ENCODE results near the gene RBBP8NL. TPM values are rescaled to one million over a fixed set of nuclear protein-coding genes. Genes with fewer than 3 reads are reported as not detected.

The RBBP8NL gene
- total RNA-seq, 1 experiment from 2014 or later: not detected

DNA sequence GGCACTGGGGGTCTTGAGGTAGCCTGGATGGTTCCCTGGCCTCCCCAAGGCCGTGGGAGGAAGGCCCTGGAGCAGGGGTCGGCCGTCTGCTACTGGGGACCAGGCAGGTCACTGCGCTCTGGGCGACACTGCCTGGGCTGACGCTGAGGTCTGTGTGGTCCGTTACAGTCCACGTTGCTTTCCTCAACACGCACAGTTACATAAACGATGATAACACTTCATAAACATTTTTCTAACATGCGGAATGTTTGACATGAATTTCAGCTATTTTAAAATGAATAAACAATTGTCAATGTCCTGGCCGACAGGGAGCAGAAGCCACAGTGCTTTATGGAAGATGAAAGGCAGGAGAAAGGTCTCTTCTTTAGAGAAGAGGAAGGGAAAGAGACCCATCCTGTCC is 10.2 kb upstream of the RBBP8NL start:
- Histone ChIP-seq H3K36me3 (ENCODE audit: control insufficient read depth, insufficient read depth, low read length) (no peaks in the 10 kb centered on the region), H3K27me3 (ENCODE audit: control insufficient read depth, insufficient read depth, low read length) (no peaks in the 10 kb centered on the region), H3K9me3 (ENCODE audit: control insufficient read depth, insufficient read depth, low read depth, low read length) (no peaks in the 10 kb centered on the region), H3K4me3 (ENCODE audit: low read depth in 2 of 2, low read length in 2 of 2) (no peak overlapping the region), H3K4me1 (ENCODE audit: control insufficient read depth, insufficient read depth, low read length) (no peaks in the 10 kb centered on the region), H3K27ac (ENCODE audit: low read length) (no peak overlapping the region)
- TF ChIP-seq TCF7L2 (IDR thresholded peaks at IDR 0.05; ENCODE audit: low read depth, low read length) (no peak), SIN3A (IDR thresholded peaks at IDR 0.05; ENCODE audit: borderline replicate concordance, insufficient read depth, low read depth, low read length) (no peak), POLR2AphosphoS5 (IDR thresholded peaks at IDR 0.05; ENCODE audit: low read depth, low read length) (no peak)
- TF ChIP-seq, protein P1, sequence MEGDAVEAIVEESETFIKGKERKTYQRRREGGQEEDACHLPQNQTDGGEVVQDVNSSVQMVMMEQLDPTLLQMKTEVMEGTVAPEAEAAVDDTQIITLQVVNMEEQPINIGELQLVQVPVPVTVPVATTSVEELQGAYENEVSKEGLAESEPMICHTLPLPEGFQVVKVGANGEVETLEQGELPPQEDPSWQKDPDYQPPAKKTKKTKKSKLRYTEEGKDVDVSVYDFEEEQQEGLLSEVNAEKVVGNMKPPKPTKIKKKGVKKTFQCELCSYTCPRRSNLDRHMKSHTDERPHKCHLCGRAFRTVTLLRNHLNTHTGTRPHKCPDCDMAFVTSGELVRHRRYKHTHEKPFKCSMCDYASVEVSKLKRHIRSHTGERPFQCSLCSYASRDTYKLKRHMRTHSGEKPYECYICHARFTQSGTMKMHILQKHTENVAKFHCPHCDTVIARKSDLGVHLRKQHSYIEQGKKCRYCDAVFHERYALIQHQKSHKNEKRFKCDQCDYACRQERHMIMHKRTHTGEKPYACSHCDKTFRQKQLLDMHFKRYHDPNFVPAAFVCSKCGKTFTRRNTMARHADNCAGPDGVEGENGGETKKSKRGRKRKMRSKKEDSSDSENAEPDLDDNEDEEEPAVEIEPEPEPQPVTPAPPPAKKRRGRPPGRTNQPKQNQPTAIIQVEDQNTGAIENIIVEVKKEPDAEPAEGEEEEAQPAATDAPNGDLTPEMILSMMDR (IDR thresholded peaks at IDR 0.05): no peak
- TF ChIP-seq, protein P2, sequence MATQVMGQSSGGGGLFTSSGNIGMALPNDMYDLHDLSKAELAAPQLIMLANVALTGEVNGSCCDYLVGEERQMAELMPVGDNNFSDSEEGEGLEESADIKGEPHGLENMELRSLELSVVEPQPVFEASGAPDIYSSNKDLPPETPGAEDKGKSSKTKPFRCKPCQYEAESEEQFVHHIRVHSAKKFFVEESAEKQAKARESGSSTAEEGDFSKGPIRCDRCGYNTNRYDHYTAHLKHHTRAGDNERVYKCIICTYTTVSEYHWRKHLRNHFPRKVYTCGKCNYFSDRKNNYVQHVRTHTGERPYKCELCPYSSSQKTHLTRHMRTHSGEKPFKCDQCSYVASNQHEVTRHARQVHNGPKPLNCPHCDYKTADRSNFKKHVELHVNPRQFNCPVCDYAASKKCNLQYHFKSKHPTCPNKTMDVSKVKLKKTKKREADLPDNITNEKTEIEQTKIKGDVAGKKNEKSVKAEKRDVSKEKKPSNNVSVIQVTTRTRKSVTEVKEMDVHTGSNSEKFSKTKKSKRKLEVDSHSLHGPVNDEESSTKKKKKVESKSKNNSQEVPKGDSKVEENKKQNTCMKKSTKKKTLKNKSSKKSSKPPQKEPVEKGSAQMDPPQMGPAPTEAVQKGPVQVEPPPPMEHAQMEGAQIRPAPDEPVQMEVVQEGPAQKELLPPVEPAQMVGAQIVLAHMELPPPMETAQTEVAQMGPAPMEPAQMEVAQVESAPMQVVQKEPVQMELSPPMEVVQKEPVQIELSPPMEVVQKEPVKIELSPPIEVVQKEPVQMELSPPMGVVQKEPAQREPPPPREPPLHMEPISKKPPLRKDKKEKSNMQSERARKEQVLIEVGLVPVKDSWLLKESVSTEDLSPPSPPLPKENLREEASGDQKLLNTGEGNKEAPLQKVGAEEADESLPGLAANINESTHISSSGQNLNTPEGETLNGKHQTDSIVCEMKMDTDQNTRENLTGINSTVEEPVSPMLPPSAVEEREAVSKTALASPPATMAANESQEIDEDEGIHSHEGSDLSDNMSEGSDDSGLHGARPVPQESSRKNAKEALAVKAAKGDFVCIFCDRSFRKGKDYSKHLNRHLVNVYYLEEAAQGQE (IDR thresholded peaks at IDR 0.05; ENCODE audit: insufficient read depth in 1 of 2, low read depth in 2 of 2, low read length in 1 of 2): no peak
- ChIA-PET POLR2A (interaction anchor here (0.6 kb wide), 1 partner anchor 53 kb away, joined by 19 read pairs; no protein-coding TSS in a partner anchor), CTCF (no interaction called here)
- no TSS peak for BruUV-seq (replicated peaks)
- intact Hi-C loops (cut with micrococcal nuclease; ENCODE audit: unreplicated experiment): no loop called here
- no peak for ATAC-seq
- no peak for DNase-seq (ENCODE audit: low read depth, low spot score)
- in situ Hi-C loops (cut with HindIII; ENCODE audit: low pct_unique_long_range_greater_than_20kb, low sequenced_read_pairs): no loop called here

DNA sequence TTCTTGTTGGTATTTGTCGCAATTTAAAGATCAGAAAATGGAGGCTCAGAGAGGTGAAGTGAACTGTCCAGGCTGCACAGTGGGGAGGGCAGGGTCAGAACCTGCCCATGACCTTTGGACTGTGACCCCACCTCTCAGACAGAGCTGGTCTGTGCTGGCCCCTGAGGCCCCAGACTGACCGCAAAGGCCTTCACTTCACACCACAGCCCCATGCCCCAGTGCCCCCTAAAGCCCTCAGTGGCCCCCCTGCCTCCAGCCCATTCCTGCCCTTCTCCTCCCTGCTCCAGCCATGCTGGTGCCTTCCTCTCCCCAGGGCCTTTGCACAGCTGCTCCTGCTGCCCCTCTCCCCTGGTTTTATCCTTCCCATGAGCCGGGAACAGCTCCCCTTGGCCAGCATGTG is 9.4 kb upstream of the RBBP8NL start:
- ChIA-PET CTCF (no interaction called here), POLR2A (interaction anchor here (0.6 kb wide), 1 partner anchor 117 kb away, joined by 8 read pairs; no protein-coding TSS in a partner anchor)
- H3K27ac ChIP-seq (ENCODE audit: low read length): no peak overlapping the region
- no peak overlapping the region for H3K4me3 ChIP-seq (ENCODE audit: low read depth in 2 of 2, low read length in 2 of 2)
- no peaks in the 10 kb centered on the region for H3K27me3 ChIP-seq (ENCODE audit: control insufficient read depth, insufficient read depth, low read length)
- no peaks in the 10 kb centered on the region for H3K9me3 ChIP-seq (ENCODE audit: control insufficient read depth, insufficient read depth, low read depth, low read length)
- no peak for ATAC-seq
- intact Hi-C loops (cut with micrococcal nuclease; ENCODE audit: unreplicated experiment) (no loop called here), in situ Hi-C loops (cut with HindIII; ENCODE audit: low pct_unique_long_range_greater_than_20kb, low sequenced_read_pairs) (no loop called here)
- no peaks in the 10 kb centered on the region for H3K36me3 ChIP-seq (ENCODE audit: control insufficient read depth, insufficient read depth, low read length)
- BruUV-seq (replicated peaks): no TSS peak
- no peaks in the 10 kb centered on the region for H3K4me1 ChIP-seq (ENCODE audit: control insufficient read depth, insufficient read depth, low read length)
- no peak for DNase-seq (ENCODE audit: low read depth, low spot score)
- TF ChIP-seq, protein P1 (IDR thresholded peaks at IDR 0.05): no peak
